MG63 (cell line): ENCODE results near the gene NRN1L. TPM values are rescaled to one million over a fixed set of nuclear protein-coding genes. Genes with fewer than 3 reads are reported as not detected.
A peak's percentile ranks its signal among the peaks of the same experiment; 100 is the strongest.
"Not testable (repeated sequence)": the region's sequence is repeated elsewhere in the genome, so short reads cannot be mapped to it uniquely, and the experiment has no call there.

Experiments used
- DNase-seq: peaks from one replicate; pipeline ENCODE4 v3.0.0-alpha.2; 2020
- H3K27me3 ChIP-seq: fragments of 250-450 bp; sonication (Bioruptor Pico); 2 replicates; pipeline ENCODE4 v1.5.1; 2020; ENCODE audit warnings: mild to moderate bottlenecking, moderate library complexity
- H3K36me3 ChIP-seq: fragments of 250-450 bp; sonication (Bioruptor Pico); 2 replicates; pipeline ENCODE4 v1.5.1; 2020; ENCODE audit warnings: mild to moderate bottlenecking, moderate library complexity
- H3K4me3 ChIP-seq: fragments of 250-450 bp; sonication (Bioruptor Pico); 2 replicates; pipeline ENCODE4 v1.5.1; 2020; ENCODE audit warnings: mild to moderate bottlenecking, moderate library complexity
- H3K9me3 ChIP-seq: fragments of 250-450 bp; sonication (Bioruptor Pico); 2 replicates; pipeline ENCODE4 v1.5.1; 2020; ENCODE audit warnings: mild to moderate bottlenecking, moderate library complexity
- total RNA-seq: library from RNA; depleted of rRNA; stranded (reverse); fragments of >200 nt; shearing (Covaris generic); gene quantifications from 2 replicates; pipeline ENCODE4 v1.2.3, GENCODE V29; 2014; ENCODE audit warnings: low replicate concordance

NRN1L gene
- total RNA-seq, 1 experiment from 2014 or later: not detected

- Histone ChIP-seq H3K27me3 (no peaks in the 10 kb centered on the region), H3K4me3 (no peak overlapping the region), H3K9me3 (no peaks in the 10 kb centered on the region), H3K36me3 (peaks cover 22% of the 10 kb centered on the region)
- DNase-seq: no peak
Observed at GRCh38 chr16:67856927-67857546, 27.6 kb upstream of the NRN1L start.

- no peaks in the 10 kb centered on the region for H3K27me3 ChIP-seq
- no peaks in the 10 kb centered on the region for H3K9me3 ChIP-seq
- no peak overlapping the region for H3K4me3 ChIP-seq
- peak; percentile 87 for DNase-seq
- H3K36me3 ChIP-seq: peaks cover 22% of the 10 kb centered on the region
Observed at GRCh38 chr16:67857547-67858233, 27.0 kb upstream of the NRN1L start.

GRCh38 chr16:67858500-67858899 is 26.2 kb upstream of the NRN1L start:
- H3K36me3 ChIP-seq: peaks cover 22% of the 10 kb centered on the region
- H3K27me3 ChIP-seq: no peaks in the 10 kb centered on the region
- H3K4me3 ChIP-seq: no peak overlapping the region
- DNase-seq: no peak
- no peaks in the 10 kb centered on the region for H3K9me3 ChIP-seq

GRCh38 chr16:67860589-67861398 is 23.9 kb upstream of the NRN1L start:
- H3K27me3 ChIP-seq: no peaks in the 10 kb centered on the region
- DNase-seq: peak; percentile 34
- H3K9me3 ChIP-seq: no peaks in the 10 kb centered on the region
- no peak overlapping the region for H3K4me3 ChIP-seq
- peaks cover 32% of the 10 kb centered on the region for H3K36me3 ChIP-seq

GRCh38 chr16:67861877-67862276 is 22.8 kb upstream of the NRN1L start:
- no peak overlapping the region for H3K4me3 ChIP-seq
- no peaks in the 10 kb centered on the region for H3K27me3 ChIP-seq
- DNase-seq: no peak
- H3K36me3 ChIP-seq: peaks cover 33% of the 10 kb centered on the region
- no peaks in the 10 kb centered on the region for H3K9me3 ChIP-seq

DNA sequence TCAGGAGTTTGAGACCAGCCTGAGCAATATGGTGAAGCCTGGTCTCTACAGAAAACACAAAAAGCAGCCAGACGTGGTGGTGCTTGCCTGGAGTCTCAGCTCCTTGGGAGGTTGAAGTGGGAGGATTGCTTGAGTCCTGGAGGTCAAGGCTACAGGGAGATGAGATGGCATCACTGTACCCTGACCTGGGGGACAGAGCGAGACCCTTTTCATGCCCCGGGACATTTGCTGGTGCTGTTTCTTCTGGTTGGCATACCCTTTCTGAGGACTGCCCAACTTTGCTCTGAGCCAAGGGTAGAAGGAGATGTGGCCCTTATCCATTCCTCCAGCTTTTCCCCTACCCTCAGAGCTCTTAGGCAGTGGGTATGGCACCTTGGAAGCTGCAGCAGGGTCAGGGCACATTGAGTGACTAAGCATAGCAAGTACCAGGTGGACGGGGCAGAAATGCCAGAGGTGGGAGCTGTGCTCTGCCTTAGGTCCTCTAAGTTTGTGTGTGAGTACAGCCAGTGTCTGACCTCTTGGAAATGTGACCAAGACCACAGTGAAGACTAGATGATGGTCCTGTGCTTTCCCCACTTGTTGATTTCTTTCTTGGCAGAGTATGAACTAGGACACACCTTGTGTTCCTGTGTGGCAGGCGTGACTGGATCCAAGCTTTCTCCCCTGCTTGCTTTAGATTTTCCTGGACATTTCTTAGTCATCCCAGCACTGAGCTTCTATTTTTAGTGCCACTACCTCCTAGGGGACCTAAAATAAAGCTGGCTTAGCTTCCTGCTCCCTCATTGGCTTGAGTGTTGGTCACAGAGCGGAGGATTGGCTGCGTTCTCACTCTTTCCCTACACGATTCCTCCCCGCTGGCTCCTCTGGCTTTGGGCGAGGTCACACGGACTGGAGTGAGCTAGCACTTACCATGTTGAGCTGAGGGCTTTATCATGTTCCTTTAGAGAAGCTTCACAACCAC is 21.8 kb upstream of the NRN1L start:
- H3K27me3 ChIP-seq: no peaks in the 10 kb centered on the region
- DNase-seq: no peak

DNA sequence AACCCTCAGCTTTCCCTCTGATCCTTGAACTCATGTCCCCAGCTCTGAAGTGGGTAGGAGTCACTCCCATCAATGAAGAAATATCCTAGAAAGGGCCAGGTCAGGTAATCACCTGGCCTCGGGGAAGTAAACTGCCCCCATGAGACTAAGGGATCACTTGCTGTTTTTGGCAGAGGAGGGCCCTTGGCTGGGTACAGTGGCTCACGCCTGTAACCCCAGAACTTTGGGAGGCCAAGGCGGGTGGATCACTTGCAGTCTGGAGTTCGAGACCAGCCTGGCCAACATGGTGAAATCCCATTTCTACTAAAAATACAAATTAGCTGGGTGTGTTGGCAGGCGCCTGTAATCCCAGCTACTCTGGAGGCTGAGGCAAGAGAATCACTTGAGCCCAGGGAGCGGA is 20.6 kb upstream of the NRN1L start:
- not testable (repeated sequence) for H3K9me3 ChIP-seq, H3K4me3 ChIP-seq, H3K27me3 ChIP-seq, DNase-seq
- H3K36me3 ChIP-seq: peaks cover 43% of the 10 kb centered on the region

More for the DNA sequence above, 21.8 kb upstream of the NRN1L start:
- Histone ChIP-seq H3K9me3 (no peaks in the 10 kb centered on the region), H3K4me3 (no peak overlapping the region), H3K36me3 (peaks cover 40% of the 10 kb centered on the region)

GRCh38 chr16:67864594-67864993 is 20.1 kb upstream of the NRN1L start:
- H3K4me3 ChIP-seq: no peak overlapping the region
- H3K27me3 ChIP-seq: no peaks in the 10 kb centered on the region
- DNase-seq: no peak
- no peaks in the 10 kb centered on the region for H3K9me3 ChIP-seq
- peaks cover 48% of the 10 kb centered on the region for H3K36me3 ChIP-seq

- no peak overlapping the region for H3K4me3 ChIP-seq
- peak; percentile 44 for DNase-seq
- no peaks in the 10 kb centered on the region for H3K27me3 ChIP-seq
- no peaks in the 10 kb centered on the region for H3K9me3 ChIP-seq
- H3K36me3 ChIP-seq: peaks cover 51% of the 10 kb centered on the region
Observed at GRCh38 chr16:67865318-67865717, 19.4 kb upstream of the NRN1L start.

- Histone ChIP-seq H3K36me3 (peaks cover 38% of the 10 kb centered on the region), H3K27me3 (no peaks in the 10 kb centered on the region), H3K9me3 (no peaks in the 10 kb centered on the region), H3K4me3 (no peak overlapping the region)
- DNase-seq: no peak
Observed at GRCh38 chr16:67868290-67868689, 16.4 kb upstream of the NRN1L start.

DNA sequence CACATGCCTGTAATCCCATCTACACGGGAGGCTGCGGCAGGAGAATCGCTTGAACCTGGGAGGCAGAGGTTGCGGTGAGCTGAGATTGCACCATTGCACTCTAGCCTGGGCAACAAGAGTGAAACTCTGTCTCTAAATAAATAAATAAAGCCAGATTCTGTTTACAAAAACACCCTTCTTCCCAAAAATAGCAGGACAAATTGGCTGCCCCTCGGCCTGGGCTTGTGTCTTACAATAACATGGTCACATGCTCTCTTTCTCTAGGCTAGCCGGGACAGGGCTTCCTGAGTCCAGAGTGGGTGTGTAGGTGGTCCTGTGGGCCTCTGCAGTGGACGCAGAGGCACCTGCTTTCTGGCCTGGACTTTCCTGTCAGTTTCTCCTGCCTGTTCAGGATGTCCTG is 15.0 kb upstream of the NRN1L start:
- Histone ChIP-seq H3K27me3 (no peaks in the 10 kb centered on the region), H3K36me3 (peaks cover 36% of the 10 kb centered on the region), H3K9me3 (no peaks in the 10 kb centered on the region), H3K4me3 (no peak overlapping the region)
- no peak for DNase-seq

DNA sequence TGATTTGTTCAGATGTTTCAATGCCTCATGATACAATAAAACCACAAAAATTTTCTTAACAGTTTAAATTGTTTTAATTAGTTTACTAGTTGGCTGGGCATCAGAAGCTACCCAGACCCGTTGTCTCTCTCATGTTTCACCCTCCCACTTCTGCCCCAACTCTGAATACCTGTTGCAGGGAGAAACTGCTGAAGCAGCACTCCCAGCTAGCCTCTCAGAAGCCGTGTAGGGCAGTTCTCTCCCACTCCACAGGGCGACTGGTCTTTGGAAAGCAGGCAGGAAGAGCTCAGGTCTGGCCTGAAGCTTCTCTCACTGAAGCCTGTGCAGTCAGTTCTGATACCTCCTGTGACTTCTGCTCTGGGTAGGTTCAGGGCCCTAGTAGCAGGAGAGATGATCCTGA is 13.4 kb upstream of the NRN1L start:
- peaks cover 27% of the 10 kb centered on the region for H3K36me3 ChIP-seq
- no peaks in the 10 kb centered on the region for H3K27me3 ChIP-seq
- H3K4me3 ChIP-seq: no peak overlapping the region
- no peaks in the 10 kb centered on the region for H3K9me3 ChIP-seq
- no peak for DNase-seq

GRCh38 chr16:67872131-67872630 is 12.5 kb upstream of the NRN1L start:
- no peak for DNase-seq
- H3K9me3 ChIP-seq: no peaks in the 10 kb centered on the region
- no peaks in the 10 kb centered on the region for H3K27me3 ChIP-seq
- no peak overlapping the region; the same call in 1 of the 2 replicates for H3K4me3 ChIP-seq
- H3K36me3 ChIP-seq: peaks cover 26% of the 10 kb centered on the region

DNA sequence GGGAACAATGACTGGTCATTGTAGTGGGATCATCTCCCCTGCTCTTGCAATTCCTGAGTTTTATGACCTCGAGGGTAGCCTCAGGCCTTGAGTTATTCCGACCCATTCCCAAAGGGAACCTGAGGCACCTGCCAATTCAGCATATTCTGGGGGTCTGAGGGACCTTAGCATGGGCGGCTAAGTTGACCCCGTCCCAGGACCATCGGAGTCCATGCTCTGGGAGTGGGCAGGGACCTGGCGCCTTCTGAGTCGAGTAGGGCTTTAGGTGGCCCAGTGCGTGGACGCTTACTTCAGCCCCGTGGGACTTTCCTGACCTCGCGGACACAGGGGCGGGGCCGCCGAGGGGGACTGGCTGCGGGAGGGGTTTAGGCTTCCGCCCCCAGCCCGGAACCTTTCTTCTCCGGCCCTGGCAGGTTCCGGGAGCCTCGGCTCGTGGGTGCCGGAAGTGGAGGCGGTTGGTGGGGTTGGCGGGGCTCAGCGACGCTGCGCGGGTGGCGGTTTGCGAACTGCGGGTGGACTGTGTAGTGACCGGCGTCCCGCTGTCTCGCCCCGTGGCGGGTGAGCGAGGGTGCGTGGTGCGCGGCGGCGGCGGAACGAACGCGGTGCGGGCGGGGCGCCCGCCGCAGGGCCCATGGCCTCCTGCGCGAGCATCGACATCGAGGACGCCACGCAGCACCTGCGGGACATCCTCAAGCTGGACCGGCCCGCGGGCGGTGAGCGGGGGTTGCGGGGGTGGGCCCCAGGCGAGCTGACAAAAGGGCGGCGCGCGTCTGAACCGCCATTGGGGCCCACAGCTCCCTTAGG is 11.9 kb upstream of the NRN1L start, which contains the start of gene EDC4:
Gene EDC4, plus strand, starts transcription at position 422 of the 804 bp plus-strand sequence. Its CDS starts 210 bp downstream, at position 632.
- Histone ChIP-seq H3K27me3 (no peaks in the 10 kb centered on the region), H3K9me3 (no peaks in the 10 kb centered on the region), H3K36me3 (peaks cover 21% of the 10 kb centered on the region), H3K4me3 (peak within 1 kb of the TSS; percentile 74)
- DNase-seq: peak; percentile 78
